GM21447 (cell line): ENCODE results near the gene CORO7.

Experiments
- ATAC-seq: cut with Tn5 transposase; IDR thresholded peaks from one replicate; pipeline ENCODE4 v1.9.1; 2021; ENCODE audit not compliant: unreplicated experiment

CORO7 gene

DNA sequence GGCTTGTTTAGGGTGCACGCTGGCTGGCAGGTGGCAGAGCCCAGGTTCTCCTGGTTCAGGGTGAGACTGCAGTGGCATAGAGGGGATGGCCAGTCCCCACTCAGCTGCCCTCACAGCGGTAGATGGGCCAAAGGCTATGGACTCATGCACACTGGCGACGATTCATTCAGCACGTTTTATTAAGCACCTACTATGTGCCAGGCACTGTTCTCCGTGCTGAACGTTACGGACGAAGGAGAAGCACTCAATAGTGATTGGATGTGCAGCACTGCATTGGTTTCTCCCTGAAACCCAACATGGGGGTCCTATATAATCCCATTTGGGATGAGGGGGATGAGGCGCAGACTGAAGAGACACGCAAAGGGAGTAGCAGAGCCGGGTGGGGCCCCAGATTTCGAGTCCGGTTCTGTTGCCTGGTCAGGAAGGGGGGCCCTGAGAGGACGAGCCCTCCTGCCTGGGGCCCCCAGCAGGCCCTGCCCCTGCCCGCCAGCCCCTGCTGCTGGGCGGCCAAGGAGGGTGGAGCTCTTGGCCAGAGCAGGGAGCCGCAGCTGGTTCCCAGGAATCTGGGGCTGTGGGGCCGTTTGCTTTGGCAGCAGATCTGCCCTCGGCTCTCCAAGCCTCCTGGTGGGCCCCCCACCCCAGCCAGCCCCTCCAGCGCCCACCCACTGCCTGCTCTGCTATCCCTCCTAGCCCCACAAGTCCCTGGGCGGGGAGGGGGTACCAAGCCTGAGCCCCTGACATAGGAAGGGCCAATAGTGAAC is 91.7 kb downstream of the CORO7 start:
- ATAC-seq, result no peak

- no peak for ATAC-seq
Measured at GRCh38 chr16:4323845-4324488, 92.4 kb downstream of the CORO7 start.

GRCh38 chr16:4323071-4323844 is 93.1 kb downstream of the CORO7 start:
- no peak for ATAC-seq

DNA sequence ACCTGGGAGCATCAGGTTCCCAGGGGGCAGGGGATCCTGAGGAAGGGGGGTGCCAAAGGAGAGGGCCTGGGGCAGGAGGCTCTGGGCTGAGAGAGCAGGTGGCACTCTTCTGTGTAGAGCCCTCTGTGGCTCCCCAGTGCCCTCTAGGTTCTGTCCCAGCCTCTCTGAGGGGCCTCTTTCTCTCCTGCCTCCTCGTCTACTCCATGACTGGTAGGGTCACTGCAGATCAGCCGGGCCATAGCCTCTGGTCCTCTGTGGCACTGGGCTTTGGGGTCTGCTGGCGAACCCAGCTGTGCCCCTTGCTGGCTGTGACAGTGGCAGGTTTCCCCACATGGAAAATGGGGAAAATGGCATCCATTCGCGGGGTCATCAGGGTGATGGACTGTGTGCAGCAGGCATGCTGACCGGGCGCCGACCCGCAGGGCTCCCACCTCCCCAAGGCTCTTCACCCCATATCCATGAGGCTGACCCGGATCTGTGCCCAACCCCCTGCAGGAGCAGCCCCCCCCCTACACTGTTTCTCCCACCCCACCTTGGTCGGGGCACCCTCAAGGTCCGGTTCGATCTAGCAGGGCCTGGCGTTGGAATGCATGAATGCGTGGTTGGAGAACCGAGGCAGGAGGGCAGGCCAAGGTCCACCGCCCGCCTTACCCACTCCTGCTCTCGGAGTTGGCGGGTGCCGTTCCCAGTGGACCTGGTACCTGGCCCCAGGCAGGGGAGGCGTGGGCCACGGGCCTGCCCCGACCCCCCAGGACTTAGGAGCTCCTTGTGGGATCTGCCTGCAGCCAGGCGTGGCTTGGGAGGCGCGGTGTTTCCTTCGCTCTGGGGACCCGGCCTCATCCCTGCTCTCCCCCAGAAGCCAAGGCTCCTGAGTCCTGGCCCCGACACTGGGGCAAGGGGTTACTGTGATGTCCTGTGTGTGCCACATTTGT is 94.0 kb downstream of the CORO7 start:
- ATAC-seq, result no peak

- ATAC-seq, result no peak
Measured at GRCh38 chr16:4321286-4322120, 94.9 kb downstream of the CORO7 start.

- no peak for ATAC-seq
Measured at GRCh38 chr16:4320571-4321137, 95.7 kb downstream of the CORO7 start.

- ATAC-seq, result no peak
Measured at GRCh38 chr16:4319454-4320421, 96.7 kb downstream of the CORO7 start.

DNA sequence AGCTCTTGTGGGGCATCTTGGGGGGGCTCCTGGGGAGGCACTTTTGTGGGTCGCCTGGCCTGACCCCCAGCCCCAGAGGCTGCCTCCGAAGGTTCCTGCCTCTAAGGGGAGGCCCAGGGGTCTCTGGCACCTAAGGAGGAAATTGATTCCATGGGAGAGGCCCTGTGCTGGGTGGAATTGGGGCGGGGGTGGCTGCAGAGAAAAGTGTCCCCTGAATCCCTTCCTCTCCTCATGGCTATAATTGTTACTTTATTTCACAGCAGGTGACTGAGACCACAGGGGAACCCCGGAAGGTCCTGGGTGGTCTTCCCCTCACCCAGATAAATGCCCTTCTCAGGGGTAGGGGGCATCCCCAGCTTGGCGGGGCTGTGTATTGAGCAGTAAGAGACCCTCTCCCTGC is 97.4 kb downstream of the CORO7 start:
- no peak for ATAC-seq

- no peak for ATAC-seq
Measured at GRCh38 chr16:4318451-4318910, 97.9 kb downstream of the CORO7 start.

- ATAC-seq, result no peak
Measured at GRCh38 chr16:4317532-4318450, 98.6 kb downstream of the CORO7 start.

- no peak for ATAC-seq
Measured at GRCh38 chr16:4316864-4317531, 99.4 kb downstream of the CORO7 start.

DNA sequence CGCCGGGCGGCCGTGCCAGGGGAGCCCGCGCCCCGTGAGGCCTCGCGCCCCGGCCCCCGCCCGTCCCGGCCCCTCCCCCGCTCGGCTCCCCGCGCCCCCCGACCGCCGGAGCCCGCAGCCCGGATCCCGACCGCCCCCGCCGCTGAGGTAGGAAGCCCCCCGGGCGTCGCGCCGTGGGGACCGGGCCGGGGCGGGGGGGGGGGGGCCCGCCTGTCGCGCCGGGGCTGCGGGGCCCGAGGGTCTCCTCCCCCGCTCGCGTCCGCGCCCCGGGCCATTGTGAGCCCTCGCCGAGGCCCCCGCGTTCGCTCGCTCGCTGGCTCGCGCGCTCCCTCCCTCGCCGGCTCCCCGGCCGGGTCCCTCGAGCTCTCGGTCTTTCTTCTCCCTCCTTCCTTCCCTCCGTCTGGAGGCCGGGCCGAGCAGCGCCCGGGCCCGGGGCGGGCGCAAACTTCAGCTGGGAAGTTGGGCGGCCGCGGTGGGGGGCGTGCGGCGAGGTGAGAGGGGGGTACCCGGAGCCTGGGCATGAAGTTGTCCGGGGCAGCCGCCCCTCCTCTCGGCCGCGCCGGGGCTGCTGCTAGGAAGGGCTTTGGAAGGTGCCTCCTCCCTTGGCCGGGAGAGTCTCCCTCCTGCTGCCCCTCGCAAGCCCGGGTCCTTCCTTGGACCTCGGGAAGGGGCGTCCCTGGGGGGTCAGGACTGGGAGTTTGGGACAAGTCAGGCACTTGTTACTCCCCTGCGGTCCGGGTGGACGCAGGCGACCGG is 100.1 kb downstream of the CORO7 start:
- ATAC-seq, result no peak

DNA sequence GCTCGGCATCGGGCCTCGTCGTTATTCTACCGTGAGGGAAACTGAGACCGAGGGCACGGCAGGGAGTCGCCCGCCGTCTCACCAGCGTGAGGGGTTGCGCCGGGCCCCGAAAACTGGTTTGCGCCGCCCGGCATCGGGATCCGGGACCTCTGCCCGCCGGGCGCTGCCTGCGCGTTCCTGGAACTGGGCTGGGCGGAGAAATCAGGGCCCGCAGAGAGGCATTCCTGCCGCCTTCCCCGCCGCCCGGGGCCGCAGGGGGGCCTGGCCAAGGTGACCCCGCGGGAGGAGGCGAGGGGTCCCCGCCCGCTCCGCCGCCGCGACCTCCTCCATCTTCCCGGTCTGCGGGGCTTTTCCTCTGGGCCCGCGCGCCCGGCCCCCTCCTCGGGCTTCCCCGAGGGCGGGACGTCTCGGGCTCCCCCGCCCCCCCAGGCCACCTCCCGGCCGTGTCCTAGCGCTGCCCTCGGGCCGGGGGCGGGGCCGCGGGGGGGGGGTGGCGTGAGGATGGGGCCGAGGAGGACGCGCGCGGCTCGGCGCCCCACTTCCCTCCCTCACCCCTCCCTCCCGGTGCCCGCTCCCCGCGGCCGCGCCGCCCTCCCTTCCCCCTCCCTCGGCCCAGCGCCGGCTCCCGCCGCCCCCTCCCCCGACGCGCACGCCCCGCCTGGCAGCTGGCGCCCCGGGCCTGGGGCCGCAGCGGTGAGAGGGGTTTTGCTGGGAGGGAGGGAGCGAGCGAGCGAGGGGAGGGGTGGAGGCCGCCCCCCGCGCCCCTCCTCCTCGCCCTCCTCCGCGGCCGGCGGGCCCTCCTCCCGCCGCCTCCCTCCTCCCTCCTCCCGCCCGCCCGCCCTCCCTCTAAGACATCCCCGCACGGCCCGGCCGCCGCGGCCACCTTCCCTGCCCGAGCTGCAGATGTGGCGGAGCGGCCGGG is 100.9 kb downstream of the CORO7 start, which contains the start of gene GLIS2:
Gene GLIS2 (plus strand): TSS at position 882 of the 922 bp plus-strand sequence. CDS start 16,214 bp downstream, outside the sequence.
- no peak for ATAC-seq

GRCh38 chr16:4314532-4315185 is 101.7 kb downstream of the CORO7 start:
- ATAC-seq, result no peak
